ENCODE measurements around the gene GALNT17.
A peak's percentile ranks its signal among the peaks of the same experiment; 100 is the strongest.
"Not testable (repeated sequence)": the region's sequence is repeated elsewhere in the genome, so short reads cannot be mapped to it uniquely, and the experiment has no call there.

The GALNT17 gene

DNA sequence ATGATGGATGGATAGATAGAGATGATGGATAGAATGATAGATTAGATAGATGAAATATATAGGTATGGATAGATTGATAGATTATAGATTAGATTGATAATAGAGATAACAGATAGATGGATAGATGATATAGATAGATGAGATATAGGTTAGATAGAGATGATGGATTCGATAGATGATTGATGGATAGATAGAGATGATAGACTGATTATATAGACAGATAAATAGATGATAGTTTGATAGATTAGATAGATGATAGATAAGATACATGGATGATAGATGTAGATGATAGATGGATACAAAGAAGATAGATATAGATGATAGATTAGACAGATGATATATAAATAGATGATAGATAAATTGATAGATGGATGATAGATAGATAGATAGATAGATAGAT, 448.1 kb downstream of the GALNT17 start:
- no peak for DNase-seq

DNA sequence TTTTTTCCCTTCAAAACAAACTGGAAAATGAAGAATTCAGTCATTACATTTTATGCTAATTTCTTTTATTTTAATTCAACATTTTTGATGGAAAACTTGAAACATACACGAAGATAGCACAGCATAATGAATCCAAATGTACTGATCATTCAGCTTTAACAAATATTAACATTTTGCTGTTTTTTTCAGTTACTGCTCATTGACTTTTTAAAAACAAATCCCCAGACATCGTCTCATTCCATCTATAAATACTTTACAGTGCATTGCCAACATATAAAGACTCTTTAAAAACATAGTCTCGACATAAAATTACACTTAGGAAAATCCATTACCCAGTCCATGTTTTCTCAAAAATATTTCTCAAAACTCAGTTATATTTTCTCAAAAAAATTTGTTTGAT, 452.3 kb downstream of the GALNT17 start:
- no peak for DNase-seq

DNA sequence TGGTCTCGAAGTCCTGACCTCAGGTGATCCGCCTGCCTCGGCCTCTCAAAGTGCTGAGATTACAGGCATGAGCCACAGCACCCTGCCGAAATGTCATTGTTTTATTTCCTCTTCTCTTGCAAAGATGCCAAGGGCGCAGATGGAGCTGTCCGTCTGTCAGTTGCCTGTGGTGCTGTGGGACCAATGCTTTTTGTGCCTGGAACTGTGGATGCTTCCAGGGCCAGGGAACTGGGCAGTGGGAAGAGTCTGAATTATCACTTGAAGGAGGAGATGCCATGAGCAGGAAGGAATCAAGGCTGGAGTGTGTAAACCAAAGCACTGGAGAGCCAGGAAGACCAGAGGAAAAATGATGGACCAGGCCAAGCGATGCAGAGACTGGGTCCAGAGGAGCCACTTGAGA, 459.9 kb downstream of the GALNT17 start:
- no peak for DNase-seq

DNA sequence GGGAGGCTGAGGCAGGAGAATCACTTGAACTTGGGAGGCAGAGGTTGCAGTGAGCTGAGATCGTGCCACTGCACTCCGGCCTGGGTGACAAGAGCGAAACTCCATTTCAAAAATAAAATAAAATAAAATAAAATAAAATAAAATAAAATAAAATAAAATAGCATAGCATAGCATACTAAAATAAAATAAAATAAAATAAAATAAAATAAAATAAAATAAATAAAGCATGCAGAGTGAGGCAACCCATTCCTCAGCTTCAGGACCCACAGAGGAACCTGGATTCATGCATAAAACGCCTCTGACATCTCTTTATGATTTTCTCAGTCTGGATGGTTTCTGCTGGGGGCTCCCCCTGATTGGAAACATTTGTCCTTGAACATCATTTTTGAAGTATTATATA, 460.4 kb downstream of the GALNT17 start:
- DNase-seq, result not testable (repeated sequence)

DNA sequence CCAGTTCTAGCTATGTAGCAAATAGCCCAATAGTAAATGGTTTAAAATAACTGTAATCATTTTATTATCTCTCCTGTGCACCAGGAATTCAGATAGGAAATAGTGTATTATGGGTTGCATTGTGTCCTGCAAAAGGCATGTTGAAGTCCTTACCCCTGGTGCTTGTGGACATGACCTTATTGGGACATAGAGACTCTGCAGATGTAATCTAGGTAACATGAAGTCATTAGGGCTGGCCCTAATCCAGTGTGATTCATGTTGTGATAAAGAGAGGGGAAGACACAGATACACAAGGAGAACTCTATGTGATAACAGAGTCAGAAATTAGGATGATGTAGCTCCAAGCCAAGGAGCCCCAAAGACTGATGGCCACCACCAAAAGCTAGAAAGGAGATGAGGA, 462.8 kb downstream of the GALNT17 start:
- no peak for DNase-seq

DNA sequence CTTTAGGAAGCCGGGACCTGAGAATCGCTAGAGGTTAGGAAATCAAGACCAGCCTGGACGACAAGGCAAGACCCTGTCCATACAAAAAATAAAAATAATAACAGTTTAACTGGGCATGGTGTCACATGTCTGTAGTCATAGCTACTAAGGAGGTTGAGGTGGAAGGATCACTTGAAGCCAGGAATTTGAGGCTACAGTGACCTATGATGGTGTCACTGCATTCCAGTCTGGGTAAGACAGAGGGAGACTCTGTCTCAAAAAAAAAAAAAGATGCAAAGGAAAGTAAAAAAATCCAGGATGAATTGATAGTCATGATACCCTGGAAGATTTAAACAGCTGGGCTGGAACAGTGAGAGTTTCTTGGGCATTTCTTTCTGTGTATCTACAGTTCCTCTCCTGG, 463.2 kb downstream of the GALNT17 start:
- DNase-seq, result no peak

DNA sequence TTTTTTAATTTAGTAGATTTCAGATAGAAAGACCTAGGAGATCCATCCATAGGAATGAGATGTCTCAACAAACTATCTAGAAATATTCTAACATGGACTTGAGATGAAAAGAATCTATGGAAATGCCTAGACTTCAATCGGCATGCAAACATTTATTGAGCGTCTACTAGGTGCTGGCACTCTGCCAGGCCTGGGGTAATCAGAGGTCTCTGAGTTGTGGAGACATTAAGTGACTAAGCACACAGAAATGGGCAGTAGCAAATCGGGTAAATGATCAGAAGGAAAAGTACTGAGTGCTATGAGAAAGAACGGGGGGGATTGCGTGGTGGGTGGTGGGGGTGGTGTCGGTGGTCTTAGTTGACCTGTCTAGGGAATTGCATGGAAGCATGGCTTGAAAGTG, 466.6 kb downstream of the GALNT17 start:
- DNase-seq, result no peak

DNA sequence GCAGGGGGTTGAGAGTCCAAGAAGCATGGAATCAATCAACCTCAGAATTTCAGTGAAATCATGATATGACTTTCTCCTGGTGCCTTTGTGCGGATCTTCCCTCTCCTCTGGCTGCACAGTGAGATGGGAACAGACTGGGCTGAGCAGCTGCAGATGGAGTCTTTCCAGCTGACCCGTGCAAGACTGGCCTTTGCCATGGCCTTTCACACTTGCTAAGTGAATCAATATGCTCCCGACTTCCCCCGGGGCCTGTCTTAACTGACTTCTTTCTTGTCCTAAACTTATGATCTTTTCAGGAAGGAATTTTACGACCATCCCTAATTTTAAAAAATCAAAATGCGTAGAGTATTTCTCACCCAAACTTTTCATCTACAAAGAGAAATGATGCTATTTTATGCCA, 469.9 kb downstream of the GALNT17 start:
- no peak for DNase-seq

DNA sequence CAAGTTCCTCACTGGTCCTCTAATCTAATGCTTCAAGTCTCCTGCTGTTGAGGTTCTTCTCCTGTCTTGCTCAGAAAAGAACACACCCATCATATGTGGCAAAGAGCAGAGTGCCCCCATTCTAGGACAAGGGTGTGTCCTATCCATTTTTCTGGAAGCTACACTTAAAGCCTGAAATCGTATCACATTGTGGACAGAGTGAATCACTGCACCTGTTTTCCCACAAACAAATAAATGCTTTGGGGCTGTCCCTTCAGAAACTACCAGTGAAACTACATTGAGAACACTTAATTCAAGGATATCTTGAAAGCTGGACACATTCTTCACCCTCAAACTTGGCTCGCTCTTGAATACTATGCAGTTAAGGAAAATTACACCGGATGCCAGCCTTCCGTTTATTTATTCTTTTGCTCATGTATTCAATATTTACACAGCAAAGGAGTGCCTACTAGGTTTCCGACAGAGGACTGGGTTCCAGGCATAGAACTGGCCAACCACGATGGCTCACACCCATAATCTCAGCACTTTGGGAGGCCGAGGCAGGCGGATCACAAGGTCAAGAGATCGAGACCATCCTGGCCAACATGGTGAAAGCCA, 473.0 kb downstream of the GALNT17 start:
- no peak for DNase-seq

DNA sequence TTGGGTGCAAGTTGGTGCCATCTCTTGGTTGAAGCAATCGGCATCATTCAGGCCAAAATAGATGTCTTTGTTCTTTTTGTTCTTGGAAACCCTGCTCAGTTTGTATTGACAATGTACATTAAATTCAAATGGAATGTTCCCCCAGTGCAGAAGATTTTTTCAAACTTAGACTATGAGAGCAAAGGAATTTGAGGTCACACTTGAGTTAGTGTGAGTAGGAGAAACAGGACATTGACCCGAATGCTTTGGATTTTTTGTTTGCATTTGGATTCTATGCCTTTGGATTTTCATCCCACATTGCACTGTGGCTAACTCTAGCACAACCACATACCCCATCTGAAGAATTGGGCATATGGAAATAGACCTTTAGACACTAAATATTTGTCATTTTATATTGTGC, 480.0 kb downstream of the GALNT17 start:
- DNase-seq, result no peak

DNA sequence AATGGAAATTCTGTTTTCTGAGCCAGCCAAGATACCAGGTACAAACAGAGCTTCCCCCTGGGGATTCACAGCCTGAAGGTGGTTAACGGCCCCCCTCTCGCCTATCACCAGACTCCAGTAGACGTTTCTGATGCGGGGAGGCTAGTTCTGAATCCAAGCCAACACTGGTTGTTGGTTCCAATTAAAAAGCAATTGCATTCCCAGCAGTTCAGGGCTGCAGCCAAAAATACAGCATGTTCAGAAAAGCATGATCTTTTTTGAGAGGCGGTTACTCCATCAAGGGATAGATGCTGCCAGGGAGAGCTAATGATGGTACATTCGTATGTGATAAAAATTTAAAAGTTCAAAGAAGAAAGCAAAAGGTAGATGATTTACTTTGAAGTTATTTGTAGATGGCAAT, 481.0 kb downstream of the GALNT17 start:
- DNase-seq, result no peak

DNA sequence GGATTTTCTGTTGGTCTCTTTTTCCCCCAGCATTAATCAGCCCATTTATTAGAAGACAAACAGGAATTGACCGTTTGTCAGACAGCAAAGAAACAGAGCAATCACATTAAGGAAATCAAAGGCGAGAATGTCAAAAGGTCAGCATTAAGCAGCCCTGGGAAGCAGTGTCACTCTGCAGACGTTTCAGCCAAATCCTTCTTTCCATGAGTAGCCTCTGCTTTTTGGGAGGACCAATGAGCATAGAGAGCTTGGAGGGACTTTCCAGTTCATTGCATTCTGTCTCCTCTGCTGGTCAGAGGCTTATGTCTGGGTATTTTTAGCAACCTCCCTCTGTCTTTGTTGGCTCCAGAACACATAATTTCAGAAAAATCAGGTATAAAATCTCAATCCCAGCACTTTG, 481.4 kb downstream of the GALNT17 start:
- no peak for DNase-seq

DNA sequence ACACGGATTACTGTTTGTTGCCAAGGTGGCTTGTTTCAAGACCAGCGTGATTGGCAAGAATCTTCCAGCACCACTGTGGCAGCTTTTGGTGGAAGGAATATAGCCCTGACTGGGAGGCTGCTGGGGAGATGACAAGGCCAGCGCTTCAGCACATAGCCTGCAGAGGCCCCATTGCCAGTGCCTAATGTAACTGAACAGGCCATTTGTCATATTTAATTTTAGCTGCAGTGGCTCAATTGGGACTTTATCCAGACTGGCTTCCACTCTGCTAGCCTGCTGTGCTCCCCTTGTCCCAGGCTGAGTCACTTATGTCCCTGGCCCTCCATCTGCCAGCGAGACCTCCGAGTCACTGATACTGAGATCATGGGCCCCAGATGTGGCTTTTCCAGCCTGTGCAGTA, 483.1 kb downstream of the GALNT17 start:
- DNase-seq, result peak; percentile 48 to 77

DNA sequence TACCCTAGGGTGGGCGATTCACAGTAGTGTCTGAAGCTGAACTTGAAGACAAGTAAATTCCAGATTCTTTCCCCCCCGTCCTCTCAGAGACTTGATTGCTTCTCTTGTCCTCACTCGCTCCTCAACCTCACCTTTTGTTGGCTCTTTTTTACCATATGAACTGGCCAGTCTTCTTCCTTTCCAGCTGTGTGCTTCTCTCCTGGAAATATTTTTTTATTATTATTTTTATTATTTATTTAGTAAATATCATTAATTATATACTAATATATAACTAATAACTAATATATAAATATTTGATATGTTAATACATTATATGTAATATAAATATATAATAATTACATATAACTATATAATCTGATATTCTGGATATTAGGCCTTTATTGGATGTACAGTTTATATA, 484.3 kb downstream of the GALNT17 start:
- no peak for DNase-seq

DNA sequence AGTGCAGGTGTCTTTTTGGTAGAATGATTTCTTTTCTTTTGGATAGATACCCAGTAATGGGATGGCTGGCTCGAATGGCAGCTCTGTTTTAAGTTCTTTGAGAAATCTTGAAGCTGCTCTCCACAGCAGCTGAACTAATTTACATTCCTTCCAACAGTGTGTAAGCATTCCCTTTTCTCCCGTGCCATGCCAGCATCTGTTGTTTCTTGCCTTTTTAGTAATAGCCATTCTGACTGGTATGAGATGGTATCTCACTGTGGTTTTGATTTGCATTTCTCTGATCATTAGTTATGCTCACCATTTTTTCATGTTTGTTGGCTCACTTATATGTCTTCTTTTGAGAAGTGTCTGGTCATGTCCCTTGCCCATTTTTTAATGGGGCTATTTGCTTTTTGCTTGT, 486.3 kb downstream of the GALNT17 start:
- no peak for DNase-seq

DNA sequence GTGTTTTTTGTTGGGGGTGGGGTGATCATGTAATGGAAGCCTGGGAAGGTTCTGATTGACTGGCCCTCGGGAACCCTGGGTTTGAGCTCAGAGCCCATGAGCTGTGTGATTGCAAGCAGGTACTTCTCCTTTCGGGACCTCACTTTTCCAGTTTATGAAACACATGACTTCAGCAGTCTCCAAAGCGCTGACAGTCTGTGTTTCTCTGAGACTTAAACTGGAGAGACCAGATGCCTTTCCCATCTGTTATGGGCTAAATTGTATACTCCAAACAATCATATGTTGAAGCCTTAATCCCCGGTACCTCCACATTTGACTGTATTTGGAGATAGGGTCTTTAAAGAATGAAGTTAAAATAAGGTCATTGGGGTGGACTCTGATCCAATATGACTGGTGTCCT, 493.6 kb downstream of the GALNT17 start:
- peak; percentile 87 to 98 for DNase-seq

DNA sequence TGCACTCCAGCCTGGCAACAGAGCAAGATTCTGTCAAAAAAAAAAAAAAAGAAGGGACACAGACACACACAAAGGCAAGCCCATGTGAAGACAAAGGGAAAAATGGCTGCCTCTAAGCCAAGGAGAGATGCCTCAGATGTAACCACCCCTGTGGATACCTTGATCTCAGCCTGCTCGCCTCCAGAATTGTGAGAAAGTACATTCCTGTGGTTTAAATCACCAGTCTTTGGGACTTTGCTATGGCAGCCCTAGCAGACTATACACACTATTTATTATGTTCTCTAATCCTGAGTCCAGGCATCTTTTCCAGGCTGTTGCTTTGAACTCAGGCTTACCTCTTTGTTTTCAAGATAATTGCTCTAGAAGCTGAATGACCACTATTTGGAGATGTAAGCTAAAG, 494.3 kb downstream of the GALNT17 start:
- DNase-seq, result peak in 1 of 2 experiments; percentile 27

DNA sequence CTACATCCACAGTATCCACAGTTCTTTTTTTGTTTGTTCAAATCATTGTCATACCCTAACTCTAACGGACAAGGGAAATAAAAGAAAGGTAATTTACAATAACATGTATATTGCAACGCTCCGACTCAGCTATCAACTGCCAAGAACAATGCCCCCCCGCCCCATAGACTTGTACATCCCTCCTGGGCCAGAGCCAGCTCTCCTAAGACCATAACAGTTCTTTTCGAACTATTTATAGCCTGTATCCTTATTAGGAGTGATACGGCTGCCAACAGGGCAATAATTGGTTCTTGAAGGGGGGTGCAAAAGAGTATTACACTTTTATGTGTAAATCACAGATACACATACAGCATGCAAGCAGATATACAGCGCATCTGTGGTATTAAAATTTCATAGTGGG, 495.7 kb downstream of the GALNT17 start:
- DNase-seq, result no peak

DNA sequence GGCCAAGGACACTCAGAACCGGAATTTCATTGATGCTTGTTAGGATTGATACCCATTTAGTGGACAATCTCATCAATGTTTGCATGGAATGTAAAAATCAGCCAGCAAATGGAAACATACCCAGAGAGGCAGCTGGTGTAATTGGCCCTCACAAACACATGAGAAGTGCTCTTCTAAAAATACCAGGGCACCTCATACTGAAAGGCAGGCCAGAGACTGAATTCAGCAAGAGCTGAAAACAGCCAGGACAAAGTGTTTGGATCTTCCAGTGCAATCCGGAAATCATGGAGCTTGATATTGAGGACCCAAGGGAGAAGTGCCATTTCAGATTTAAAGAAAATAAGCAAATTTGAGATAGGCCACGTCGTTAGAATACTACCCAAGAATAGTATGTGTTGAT, 498.6 kb downstream of the GALNT17 start:
- DNase-seq, result no peak

DNA sequence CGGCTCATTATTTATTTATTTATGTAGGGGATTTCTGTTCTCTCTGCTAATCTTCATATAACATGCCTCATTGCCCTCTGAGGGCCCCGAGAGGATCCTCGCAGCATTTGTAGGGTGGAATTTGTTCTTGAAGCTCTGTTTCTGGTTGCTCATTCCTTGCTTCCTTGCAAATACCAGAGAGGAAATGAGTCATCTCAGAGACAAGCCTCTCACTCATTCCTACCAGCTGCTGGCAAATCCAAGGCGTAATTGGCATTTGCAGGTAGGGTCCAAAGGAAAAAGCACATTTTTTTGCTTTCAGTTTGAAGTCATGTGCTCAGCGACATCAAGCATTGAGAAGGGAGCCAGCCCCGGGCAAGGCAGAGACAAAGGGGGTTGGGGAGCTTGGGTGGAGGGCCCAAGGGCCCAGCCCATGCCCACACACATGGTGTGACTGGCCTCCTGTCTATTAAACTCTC, 501.6 kb downstream of the GALNT17 start:
- peak in 1 of 2 experiments; percentile 8 for DNase-seq

DNA sequence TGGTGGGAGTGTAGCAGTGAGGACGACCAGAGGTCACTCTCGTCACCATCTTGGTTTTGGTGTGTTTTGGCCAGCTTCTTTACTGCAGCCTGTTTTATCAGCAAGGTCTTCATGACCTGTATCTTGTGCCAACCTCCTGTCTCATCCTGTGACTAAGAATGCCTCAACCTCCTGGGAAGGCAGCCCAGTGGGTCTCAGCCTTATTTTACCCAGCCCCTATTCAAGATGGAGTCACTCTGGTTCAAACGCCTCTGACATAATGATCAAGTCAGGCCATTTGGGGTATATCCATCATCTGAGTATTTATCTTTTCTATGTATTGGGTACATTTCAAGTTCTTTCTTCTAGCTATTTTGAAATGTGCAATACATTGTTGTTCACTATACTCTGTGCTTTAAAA, 503.9 kb downstream of the GALNT17 start:
- not testable (repeated sequence) for DNase-seq

DNA sequence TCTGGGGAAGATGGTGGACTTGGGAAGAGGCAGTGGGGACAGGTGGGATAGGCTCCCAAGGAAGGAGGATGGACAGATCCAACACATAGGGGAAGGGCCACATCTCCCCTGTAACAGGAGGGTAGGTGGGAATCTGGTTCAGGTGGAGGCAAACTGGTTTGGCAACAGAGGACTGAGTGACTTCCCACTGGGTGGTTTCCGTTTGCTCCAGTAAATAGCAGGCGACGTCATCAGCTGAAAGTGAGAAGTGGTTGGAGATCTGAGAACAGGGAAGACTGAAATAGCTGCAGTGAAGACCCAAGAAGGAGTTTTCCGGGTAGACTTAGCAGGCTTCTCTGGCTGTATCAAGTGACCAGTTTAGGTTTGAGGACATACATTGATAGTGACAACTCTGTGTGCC, 504.4 kb downstream of the GALNT17 start:
- no peak for DNase-seq

DNA sequence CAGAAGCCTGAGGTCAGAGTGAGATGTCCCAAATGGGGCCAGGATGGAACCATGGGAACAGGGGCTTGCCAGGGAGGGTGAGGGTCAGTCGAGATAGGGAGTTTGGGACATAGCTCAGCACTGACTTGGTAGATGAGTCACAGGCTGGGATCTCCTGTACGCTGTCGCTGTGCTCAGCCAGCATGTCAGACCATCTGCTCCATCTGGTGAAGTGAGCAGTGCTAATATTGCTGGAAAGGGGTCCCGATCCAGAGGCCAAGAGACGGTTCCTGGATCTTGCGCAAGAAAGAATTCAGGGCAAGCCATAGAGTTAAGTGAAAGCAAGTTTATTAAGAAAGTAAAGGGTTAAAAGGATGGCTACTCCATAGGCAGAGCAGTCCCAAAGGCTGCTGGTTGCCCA, 505.6 kb downstream of the GALNT17 start:
- DNase-seq, result peak; percentile 59 to 83

DNA sequence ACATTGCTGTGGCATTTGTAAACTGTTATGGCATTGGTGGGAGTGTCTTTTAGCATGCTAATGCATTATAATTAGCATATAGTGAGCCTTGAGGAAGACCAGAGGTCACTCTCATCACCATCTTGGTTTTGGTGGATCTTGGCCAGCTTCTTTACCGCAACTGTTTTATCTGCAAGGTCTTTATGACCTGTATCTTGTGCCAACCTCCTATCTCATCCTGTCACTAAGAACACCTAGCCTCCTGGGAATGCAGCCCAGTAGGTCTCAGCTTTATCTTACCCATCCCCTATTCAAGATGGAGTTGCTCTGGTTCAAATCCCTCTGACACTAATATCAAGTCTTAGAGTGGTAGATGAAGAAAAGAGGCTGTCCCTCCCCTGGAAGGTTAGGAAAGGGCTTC, 506.2 kb downstream of the GALNT17 start:
- DNase-seq, result no peak

DNA sequence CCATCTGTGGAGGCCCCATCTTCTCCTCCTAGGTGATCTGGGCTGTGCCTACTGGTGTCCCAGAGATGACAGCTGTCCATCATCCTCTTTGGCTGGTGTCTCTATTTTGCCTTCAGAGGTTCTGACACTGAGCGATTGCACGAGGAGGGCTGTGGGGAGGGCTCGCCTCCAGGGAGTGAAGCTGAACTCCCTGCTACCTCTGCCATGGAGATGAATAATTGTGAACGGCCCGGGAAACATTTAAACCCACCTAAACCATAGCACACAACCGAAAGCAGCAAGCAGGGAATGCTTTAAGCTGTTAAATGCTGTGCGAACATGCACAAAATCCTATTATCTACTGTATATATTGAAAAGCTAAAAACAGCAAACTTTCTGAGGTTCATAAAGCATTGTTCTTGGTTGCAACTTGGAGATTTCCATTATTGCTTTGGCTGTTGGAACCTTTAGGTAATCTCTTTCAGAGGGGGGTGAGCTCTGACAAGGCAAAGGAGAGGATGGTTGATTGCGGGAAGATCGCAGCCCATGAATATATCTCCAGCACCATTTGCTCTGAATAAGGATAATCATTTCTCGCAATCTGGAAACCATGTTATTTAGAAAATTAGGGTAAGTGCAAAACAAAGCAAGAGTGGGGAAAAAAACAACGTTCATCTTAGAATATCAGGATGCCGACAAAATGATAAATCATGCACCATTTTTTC, 507.6 kb downstream of the GALNT17 start:
- no peak for DNase-seq

All from NCI-H524 (cell line).